WTC11 (cell line): ENCODE results near the gene FHIT. TPM values are rescaled to one million over a fixed set of nuclear protein-coding genes. Genes with fewer than 3 reads are reported as not detected.

Source experiments
- ATAC-seq: fragments of 200-7000 bp; cut with Tn5 transposase; 2 replicates; pipeline ENCODE4 v1.10.0; 2021; ENCODE audit warnings: mild to moderate bottlenecking, moderate library complexity
- CTCF ChIA-PET: fragments of 300-600 bp; sonication (Branson Sonifier 250); formaldehyde crosslinking; loops from one replicate; lab custom pipeline; 2021; ENCODE audit warnings: antibody characterized with exemption; lab: Charles Lee
- POLR2A ChIA-PET: fragments of 350-600 bp; sonication (Branson Sonifier 250); formaldehyde crosslinking; loops from one replicate; lab custom pipeline; 2021; ENCODE audit warnings: antibody characterized with exemption; lab: Charles Lee
- DNase-seq: peaks from one replicate; pipeline ENCODE4 v3.0.0; 2021; ENCODE audit warnings: low spot score
- H3K27ac Mint-ChIP-seq: 2 replicates; pipeline ENCODE4 v1.8.0; 2021; ENCODE audit warnings: mixed read lengths
- H3K27me3 Mint-ChIP-seq: 2 replicates; pipeline ENCODE4 v1.8.0; 2021; ENCODE audit warnings: low read depth, mild to moderate bottlenecking, moderate library complexity, mixed read lengths
- H3K36me3 Mint-ChIP-seq: 2 replicates; pipeline ENCODE4 v1.8.0; 2021; ENCODE audit warnings: mixed read lengths
- H3K4me1 Mint-ChIP-seq: 2 replicates; pipeline ENCODE4 v1.8.0; 2022; ENCODE audit warnings: mixed read lengths
- H3K4me3 Mint-ChIP-seq: 2 replicates; pipeline ENCODE4 v1.8.0; 2021; ENCODE audit warnings: mild to moderate bottlenecking, moderate library complexity, mixed read lengths
- H3K9me3 Mint-ChIP-seq: 2 replicates; pipeline ENCODE4 v1.8.0; 2021; ENCODE audit warnings: mixed read lengths
- ATF2 ChIP-seq: sonication (generic); formaldehyde crosslinking; IDR thresholded peaks from 2 replicates; pipeline ENCODE4 v1.8.1; 2022; ENCODE audit warnings: low read depth, missing genetic modification reagents, borderline replicate concordance
- E2F4 ChIP-seq: sonication (generic); formaldehyde crosslinking; IDR thresholded peaks from 2 replicates; pipeline ENCODE4 v1.8.1; 2022; ENCODE audit warnings: low read depth, mild to moderate bottlenecking, moderate library complexity, missing genetic modification reagents, borderline replicate concordance
- FOXK1 ChIP-seq: sonication (generic); formaldehyde crosslinking; IDR thresholded peaks from 2 replicates; pipeline ENCODE4 v1.8.0; 2022; ENCODE audit warnings: mild to moderate bottlenecking, moderate library complexity, missing genetic modification reagents
- GABPB1 ChIP-seq: sonication (generic); formaldehyde crosslinking; IDR thresholded peaks from 2 replicates; pipeline ENCODE4 v1.8.1; 2023; ENCODE audit warnings: mild to moderate bottlenecking, missing genetic modification reagents
- GRHL2 ChIP-seq: fragments of 250-450 bp; sonication (Bioruptor Pico); IDR thresholded peaks from 2 replicates; pipeline ENCODE4 v1.8.0; 2022; ENCODE audit warnings: mild to moderate bottlenecking, moderate library complexity; ENCODE audit not compliant: insufficient replicate concordance, severe bottlenecking
- MYBL2 ChIP-seq: sonication (generic); formaldehyde crosslinking; IDR thresholded peaks from 2 replicates; pipeline ENCODE4 v1.8.1; 2023; ENCODE audit warnings: mild to moderate bottlenecking, moderate library complexity, missing genetic modification reagents
- NR1H2 ChIP-seq: sonication (generic); formaldehyde crosslinking; IDR thresholded peaks from 2 replicates; pipeline ENCODE4 v1.9.0; 2021; ENCODE audit warnings: mild to moderate bottlenecking, moderate library complexity, missing genetic modification reagents
- SP1 ChIP-seq: sonication (generic); formaldehyde crosslinking; conservative IDR thresholded peaks from 2 replicates; pipeline ENCODE4 v1.8.1; 2022; ENCODE audit warnings: missing genetic modification reagents
- STAT6 ChIP-seq: sonication (generic); formaldehyde crosslinking; conservative IDR thresholded peaks from 2 replicates; pipeline ENCODE4 v1.8.1; 2023; ENCODE audit warnings: mild to moderate bottlenecking, low read depth, missing genetic modification reagents, moderate library complexity
- TP53 ChIP-seq: sonication (generic); formaldehyde crosslinking; IDR thresholded peaks from 2 replicates; pipeline ENCODE4 v1.8.1; 2023; ENCODE audit warnings: mild to moderate bottlenecking, missing genetic modification reagents
- USF1 ChIP-seq: sonication (generic); formaldehyde crosslinking; IDR thresholded peaks from 2 replicates; pipeline ENCODE4 v1.8.0; 2022; ENCODE audit warnings: mild to moderate bottlenecking, missing genetic modification reagents
- ZBTB21 ChIP-seq: sonication (generic); formaldehyde crosslinking; IDR thresholded peaks from 2 replicates; pipeline ENCODE4 v1.8.1; 2023; ENCODE audit warnings: mild to moderate bottlenecking, missing genetic modification reagents, borderline replicate concordance
- ZNF121 ChIP-seq: sonication (generic); formaldehyde crosslinking; IDR thresholded peaks from 2 replicates; pipeline ENCODE4 v1.8.0; 2023; ENCODE audit warnings: missing genetic modification reagents
- ZNF263 ChIP-seq: sonication (generic); formaldehyde crosslinking; IDR thresholded peaks from 2 replicates; pipeline ENCODE4 v1.8.1; 2022; ENCODE audit warnings: low read depth, mild to moderate bottlenecking, moderate library complexity, missing genetic modification reagents
- ZNF423 ChIP-seq: fragments of 250-450 bp; sonication (Bioruptor Pico); IDR thresholded peaks from 2 replicates; pipeline ENCODE4 v2.1.2; 2022; ENCODE audit warnings: mild to moderate bottlenecking, moderate library complexity
- total RNA-seq: library from RNA; stranded (reverse); gene quantifications from 3 replicates; pipeline ENCODE4 v1.2.3, GENCODE V29; 2021
- TF ChIP-seq, protein P1 (sequence below): sonication (generic); formaldehyde crosslinking; IDR thresholded peaks from 2 replicates; pipeline ENCODE4 v1.8.1; 2022; ENCODE audit warnings: mild to moderate bottlenecking, missing genetic modification reagents, moderate library complexity, borderline replicate concordance
- TF ChIP-seq, protein P2 (sequence below): sonication (generic); formaldehyde crosslinking; IDR thresholded peaks from 2 replicates; pipeline ENCODE4 v1.8.0; 2022; ENCODE audit warnings: mild to moderate bottlenecking, missing genetic modification reagents
- TF ChIP-seq, protein P3 (sequence below): sonication (generic); formaldehyde crosslinking; IDR thresholded peaks from 2 replicates; pipeline ENCODE4 v1.8.1; 2023; ENCODE audit warnings: mild to moderate bottlenecking, missing genetic modification reagents, moderate library complexity
- TF ChIP-seq, protein P4 (sequence below): sonication (generic); formaldehyde crosslinking; conservative IDR thresholded peaks from 2 replicates; pipeline ENCODE4 v1.8.1; 2022; ENCODE audit warnings: mild to moderate bottlenecking, missing genetic modification reagents

Gene FHIT
- total RNA-seq, 1 experiment from 2014 or later = 2.6 TPM

DNA sequence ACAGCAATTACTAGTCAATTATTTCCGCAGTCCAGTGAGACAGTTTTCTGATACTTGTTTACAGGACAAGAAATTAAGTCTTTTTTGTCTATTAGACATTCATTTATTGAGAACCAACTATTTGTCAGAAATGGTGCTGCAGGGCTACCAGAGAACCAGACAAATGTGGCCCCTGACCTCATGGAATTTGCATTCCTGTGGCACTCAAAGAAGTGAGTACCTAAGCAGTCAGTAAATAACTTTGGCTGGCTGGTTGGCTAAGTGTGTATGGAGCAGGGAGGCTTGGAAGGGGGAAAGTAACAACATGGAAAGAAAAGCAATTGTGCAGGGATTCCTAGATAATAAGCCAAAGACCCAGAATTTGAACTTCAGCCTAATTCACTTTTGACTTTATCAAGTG lies 1364.5 kb downstream of the FHIT start:
- TF ChIP-seq, protein P1, sequence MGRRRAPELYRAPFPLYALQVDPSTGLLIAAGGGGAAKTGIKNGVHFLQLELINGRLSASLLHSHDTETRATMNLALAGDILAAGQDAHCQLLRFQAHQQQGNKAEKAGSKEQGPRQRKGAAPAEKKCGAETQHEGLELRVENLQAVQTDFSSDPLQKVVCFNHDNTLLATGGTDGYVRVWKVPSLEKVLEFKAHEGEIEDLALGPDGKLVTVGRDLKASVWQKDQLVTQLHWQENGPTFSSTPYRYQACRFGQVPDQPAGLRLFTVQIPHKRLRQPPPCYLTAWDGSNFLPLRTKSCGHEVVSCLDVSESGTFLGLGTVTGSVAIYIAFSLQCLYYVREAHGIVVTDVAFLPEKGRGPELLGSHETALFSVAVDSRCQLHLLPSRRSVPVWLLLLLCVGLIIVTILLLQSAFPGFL (CRISPR knock-in tag) = no peak
- TF ChIP-seq, protein P2, sequence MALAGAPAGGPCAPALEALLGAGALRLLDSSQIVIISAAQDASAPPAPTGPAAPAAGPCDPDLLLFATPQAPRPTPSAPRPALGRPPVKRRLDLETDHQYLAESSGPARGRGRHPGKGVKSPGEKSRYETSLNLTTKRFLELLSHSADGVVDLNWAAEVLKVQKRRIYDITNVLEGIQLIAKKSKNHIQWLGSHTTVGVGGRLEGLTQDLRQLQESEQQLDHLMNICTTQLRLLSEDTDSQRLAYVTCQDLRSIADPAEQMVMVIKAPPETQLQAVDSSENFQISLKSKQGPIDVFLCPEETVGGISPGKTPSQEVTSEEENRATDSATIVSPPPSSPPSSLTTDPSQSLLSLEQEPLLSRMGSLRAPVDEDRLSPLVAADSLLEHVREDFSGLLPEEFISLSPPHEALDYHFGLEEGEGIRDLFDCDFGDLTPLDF (CRISPR knock-in tag) = no peak
- TF ChIP-seq SP1 (CRISPR knock-in tag) = no peak
- no peak for TF ChIP-seq ZNF423 (CRISPR knock-in tag)
- TF ChIP-seq, protein P3, sequence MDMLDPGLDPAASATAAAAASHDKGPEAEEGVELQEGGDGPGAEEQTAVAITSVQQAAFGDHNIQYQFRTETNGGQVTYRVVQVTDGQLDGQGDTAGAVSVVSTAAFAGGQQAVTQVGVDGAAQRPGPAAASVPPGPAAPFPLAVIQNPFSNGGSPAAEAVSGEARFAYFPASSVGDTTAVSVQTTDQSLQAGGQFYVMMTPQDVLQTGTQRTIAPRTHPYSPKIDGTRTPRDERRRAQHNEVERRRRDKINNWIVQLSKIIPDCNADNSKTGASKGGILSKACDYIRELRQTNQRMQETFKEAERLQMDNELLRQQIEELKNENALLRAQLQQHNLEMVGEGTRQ (CRISPR knock-in tag) = no peak
- no peak for TF ChIP-seq MYBL2 (CRISPR knock-in tag)
- no peak for TF ChIP-seq FOXK1 (CRISPR knock-in tag)
- no peak for TF ChIP-seq GRHL2 (CRISPR knock-in tag)
- TF ChIP-seq, protein P4, sequence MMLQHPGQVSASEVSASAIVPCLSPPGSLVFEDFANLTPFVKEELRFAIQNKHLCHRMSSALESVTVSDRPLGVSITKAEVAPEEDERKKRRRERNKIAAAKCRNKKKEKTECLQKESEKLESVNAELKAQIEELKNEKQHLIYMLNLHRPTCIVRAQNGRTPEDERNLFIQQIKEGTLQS (CRISPR knock-in tag) = no peak
- TF ChIP-seq STAT6 (CRISPR knock-in tag) = no peak
- TF ChIP-seq E2F4 (CRISPR knock-in tag) = no peak
- no peak for TF ChIP-seq GABPB1 (CRISPR knock-in tag)
- no peak for TF ChIP-seq ZBTB21 (CRISPR knock-in tag)
- TF ChIP-seq ZNF121 (CRISPR knock-in tag) = no peak
- TF ChIP-seq ATF2 (CRISPR knock-in tag) = no peak
- no peak for TF ChIP-seq TP53
- TF ChIP-seq ZNF263 (CRISPR knock-in tag) = no peak
- TF ChIP-seq NR1H2 (CRISPR knock-in tag) = no peak
- no peak for TF ChIP-seq USF1
- ATAC-seq (no peak), DNase-seq (no peak)
- H3K27me3 Mint-ChIP-seq = no peaks in the 10 kb centered on the region
- peaks cover 8% of the 10 kb centered on the region; the same call in 1 of the 2 replicates for H3K9me3 Mint-ChIP-seq
- POLR2A ChIA-PET = no interaction called here
- no peaks in the 10 kb centered on the region for H3K36me3 Mint-ChIP-seq
- CTCF ChIA-PET = no interaction called here
- H3K4me1 Mint-ChIP-seq = peaks cover 17% of the 10 kb centered on the region
- no peak overlapping the region for H3K4me3 Mint-ChIP-seq
- no peak overlapping the region for H3K27ac Mint-ChIP-seq
